Naive B cell (primary cell): Measurements from ENCODE around the gene SFTA2. TPM values are rescaled to one million over a fixed set of nuclear protein-coding genes. Genes with fewer than 3 reads are reported as not detected.

Source experiments
- ATAC-seq, 2 donors: fragments of 150-1000 bp; cut with Tn5 transposase; 2 replicates each; pipeline ENCODE4 v1.10.0; 2021; ENCODE audit warnings: low read depth in 2 of 2, mild to moderate bottlenecking in 2 of 2, moderate library complexity in 2 of 2
- DNase-seq: peaks from one replicate; pipeline ENCODE4 v3.0.0; 2022
- H3K27ac Mint-ChIP-seq, 6 donors: one replicate each; pipeline ENCODE4 v1.8.0; 2020 to 2022; ENCODE audit warnings: mild to moderate bottlenecking in 6 of 6, mixed read lengths in 6 of 6, moderate library complexity in 5 of 6, inconsistent platforms in 2 of 6
- H3K27me3 Mint-ChIP-seq, 3 donors: one replicate each; pipeline ENCODE4 v1.8.0; 2021 to 2022; ENCODE audit warnings: mixed read lengths in 3 of 3, mild to moderate bottlenecking in 1 of 3
- H3K36me3 Mint-ChIP-seq, 2 donors: one replicate each; pipeline ENCODE4 v1.8.0; 2020 to 2022; ENCODE audit warnings: mixed read lengths in 2 of 2, inconsistent platforms in 1 of 2, mild to moderate bottlenecking in 1 of 2
- H3K4me1 Mint-ChIP-seq, 3 donors: one replicate each; pipeline ENCODE4 v1.8.0; 2020 to 2022; ENCODE audit warnings: mixed read lengths in 3 of 3, inconsistent platforms in 1 of 3, mild to moderate bottlenecking in 1 of 3, moderate library complexity in 1 of 3
- H3K4me3 Mint-ChIP-seq, 8 donors: one replicate each; pipeline ENCODE4 v1.8.0; 2020 to 2022; ENCODE audit warnings: mild to moderate bottlenecking in 8 of 8, mixed read lengths in 8 of 8, moderate library complexity in 8 of 8, inconsistent platforms in 2 of 8
- H3K9me3 Mint-ChIP-seq, 7 donors: one replicate each; pipeline ENCODE4 v1.8.0; 2020 to 2022; ENCODE audit warnings: mixed read lengths in 7 of 7, mild to moderate bottlenecking in 5 of 7, inconsistent platforms in 2 of 7, moderate library complexity in 1 of 7
- polyA plus RNA-seq, 6 donors: library from polyadenylated mRNA; unstranded; fragments of 300-500 nt; fragmentation: Illumina TruSeq; gene quantifications; one replicate each; pipeline ENCODE4 v1.2.3, GENCODE V29; 2021; ENCODE audit warnings: low read depth in 6 of 6

Gene SFTA2
- polyA plus RNA-seq, 6 donors from 2014 or later: 0.38 TPM; not detected in 5

DNA sequence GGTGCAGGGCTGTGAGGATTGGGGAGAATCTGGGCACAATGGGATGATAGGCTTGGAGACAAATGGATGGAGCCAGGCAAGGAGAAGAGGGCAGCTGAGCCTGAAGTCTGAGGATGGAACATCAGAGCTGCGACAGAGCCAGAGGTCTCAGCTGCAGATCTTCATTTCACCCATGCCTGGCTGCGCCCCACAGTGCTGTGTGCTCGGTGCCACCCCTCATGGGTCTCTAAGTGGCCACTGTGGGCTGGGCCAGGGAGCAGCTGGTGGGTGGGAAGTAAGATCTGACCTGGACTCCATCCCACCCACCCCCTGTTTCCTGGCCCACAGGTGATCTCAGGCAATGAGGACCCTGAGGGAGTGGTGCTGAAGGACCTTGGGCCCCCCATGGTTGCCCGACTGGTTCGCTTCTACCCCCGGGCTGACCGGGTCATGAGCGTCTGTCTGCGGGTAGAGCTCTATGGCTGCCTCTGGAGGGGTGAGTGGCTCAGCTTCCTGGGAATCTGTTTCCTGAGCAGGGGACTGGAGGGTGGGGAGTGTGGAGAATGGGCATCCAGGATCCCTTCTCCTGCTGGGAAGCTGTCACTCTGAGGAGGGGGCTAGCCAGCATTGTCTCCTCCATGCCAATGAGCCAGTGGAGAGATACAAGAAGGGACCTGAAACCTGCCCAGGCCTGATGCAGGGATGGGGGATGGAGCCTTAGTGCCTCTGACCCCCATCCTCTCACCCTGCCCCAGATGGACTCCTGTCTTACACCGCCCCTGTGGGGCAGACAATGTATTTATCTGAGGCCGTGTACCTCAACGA, 41.1 kb downstream of the SFTA2 start:
- Mint-ChIP-seq H3K27ac (peak overlapping the region in 1 of 6 donors; percentile 74), H3K27me3 (no peaks in the 10 kb centered on the region), H3K4me3 (no peak overlapping the region), H3K9me3 (no peaks in the 10 kb centered on the region), H3K4me1 (peaks cover 23 to 35% (median 30%) of the 10 kb centered on the region in 3 donors), H3K36me3 (peaks cover 13 to 42% of the 10 kb centered on the region in 2 donors)
- DNase-seq: no peak
- ATAC-seq: no peak

DNA sequence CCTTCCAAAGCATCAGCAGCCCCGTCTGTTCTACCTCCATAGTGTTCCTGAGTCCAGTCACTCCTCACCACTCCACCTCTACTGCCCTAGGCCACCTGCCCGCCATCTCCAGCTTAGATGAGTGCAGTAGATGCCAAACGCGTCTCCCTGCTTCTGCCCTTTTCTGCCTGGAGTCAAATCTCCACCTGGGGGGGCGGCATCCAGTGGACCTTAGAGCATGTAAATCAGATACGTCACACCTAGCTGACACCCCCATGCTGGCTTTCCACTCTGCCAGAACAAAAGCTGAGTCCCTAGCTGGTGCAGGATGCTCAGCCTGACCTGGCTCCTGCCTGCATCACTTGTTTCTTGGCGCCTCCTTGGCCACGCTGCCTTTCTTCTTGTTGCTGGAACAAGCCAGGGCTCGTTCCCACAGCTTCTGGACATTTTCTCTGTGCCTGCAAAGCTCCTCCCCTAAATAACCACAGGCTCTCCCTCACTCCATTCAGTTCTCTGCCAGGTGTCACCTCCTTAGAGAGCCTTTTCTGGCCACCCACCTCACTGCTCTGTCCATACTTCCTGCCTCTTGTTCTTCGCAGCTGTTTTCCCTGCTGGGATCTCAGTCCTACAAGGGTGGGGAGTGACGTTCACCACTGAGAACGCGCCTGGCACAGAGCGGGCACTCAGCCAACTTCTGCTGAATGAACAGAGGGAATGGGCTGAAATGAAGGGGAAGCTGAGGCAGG, 41.9 kb downstream of the SFTA2 start:
- no peak for ATAC-seq
- peaks cover 13 to 34% of the 10 kb centered on the region in 2 donors for H3K36me3 Mint-ChIP-seq
- H3K27ac Mint-ChIP-seq: peak overlapping the region in 3 of 6 donors; percentile 22 to 74 (median 59)
- H3K27me3 Mint-ChIP-seq: no peaks in the 10 kb centered on the region
- DNase-seq: no peak
- no peak overlapping the region for H3K4me3 Mint-ChIP-seq
- peaks cover 31 to 39% (median 37%) of the 10 kb centered on the region in 3 donors for H3K4me1 Mint-ChIP-seq
- H3K9me3 Mint-ChIP-seq: no peaks in the 10 kb centered on the region

DNA sequence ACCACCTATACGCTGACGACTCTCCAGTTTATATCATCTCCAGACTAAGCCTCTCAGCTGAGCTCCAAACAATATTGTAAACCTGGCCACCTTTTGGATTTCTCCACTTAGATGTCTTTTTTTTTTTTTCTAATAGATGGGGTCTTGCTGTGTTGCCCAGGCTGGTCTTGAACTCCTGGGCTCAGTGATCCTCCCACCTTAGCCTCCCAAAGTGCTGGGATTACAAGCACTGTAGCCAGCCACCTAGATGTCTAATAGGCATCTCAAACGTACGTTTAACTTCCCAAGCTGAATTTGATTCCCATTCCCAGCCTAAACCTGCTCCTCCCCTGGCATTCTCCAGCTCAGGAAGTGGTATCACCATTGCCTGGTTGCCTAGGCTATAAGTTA, 42.5 kb downstream of the SFTA2 start:
- DNase-seq: no peak
- H3K4me3 Mint-ChIP-seq: no peak overlapping the region
- H3K27ac Mint-ChIP-seq: peak overlapping the region in 1 of 6 donors; percentile 22

DNA sequence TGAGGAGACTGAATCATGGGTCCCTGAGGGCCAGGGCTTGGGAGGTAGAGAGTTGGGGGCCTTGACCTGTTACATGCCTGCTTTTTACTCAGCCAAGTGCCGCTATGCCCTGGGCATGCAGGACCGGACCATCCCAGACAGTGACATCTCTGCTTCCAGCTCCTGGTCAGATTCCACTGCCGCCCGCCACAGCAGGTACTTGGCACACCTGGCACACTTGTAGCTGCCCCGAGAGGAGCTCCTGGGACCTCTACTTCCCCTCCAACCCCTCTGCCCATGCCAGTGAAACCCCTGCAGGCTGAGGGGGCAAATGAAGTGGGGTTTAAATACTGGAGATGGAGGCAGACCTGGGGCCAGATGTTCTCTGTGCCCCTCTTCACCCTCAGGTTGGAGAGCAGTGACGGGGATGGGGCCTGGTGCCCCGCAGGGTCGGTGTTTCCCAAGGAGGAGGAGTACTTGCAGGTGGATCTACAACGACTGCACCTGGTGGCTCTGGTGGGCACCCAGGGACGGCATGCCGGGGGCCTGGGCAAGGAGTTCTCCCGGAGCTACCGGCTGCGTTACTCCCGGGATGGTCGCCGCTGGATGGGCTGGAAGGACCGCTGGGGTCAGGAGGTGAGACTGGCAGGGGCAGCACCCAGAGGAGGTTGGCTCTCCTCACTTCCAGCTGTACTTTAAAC, 43.0 kb downstream of the SFTA2 start:
- H3K9me3 Mint-ChIP-seq: no peaks in the 10 kb centered on the region
- DNase-seq: no peak
- no peak overlapping the region for H3K27ac Mint-ChIP-seq
- no peak overlapping the region for H3K4me3 Mint-ChIP-seq
- H3K27me3 Mint-ChIP-seq: no peaks in the 10 kb centered on the region
- ATAC-seq: no peak
- peaks cover 9 to 25% of the 10 kb centered on the region in 2 donors for H3K36me3 Mint-ChIP-seq
- H3K4me1 Mint-ChIP-seq: peaks cover 35 to 42% (median 40%) of the 10 kb centered on the region in 3 donors

More for the DNA sequence above, 42.5 kb downstream of the SFTA2 start:
- H3K4me1 Mint-ChIP-seq: peaks cover 35 to 42% (median 40%) of the 10 kb centered on the region in 3 donors
- no peaks in the 10 kb centered on the region for H3K9me3 Mint-ChIP-seq
- no peak for ATAC-seq
- H3K27me3 Mint-ChIP-seq: no peaks in the 10 kb centered on the region
- H3K36me3 Mint-ChIP-seq: peaks cover 9 to 28% of the 10 kb centered on the region in 2 donors

DNA sequence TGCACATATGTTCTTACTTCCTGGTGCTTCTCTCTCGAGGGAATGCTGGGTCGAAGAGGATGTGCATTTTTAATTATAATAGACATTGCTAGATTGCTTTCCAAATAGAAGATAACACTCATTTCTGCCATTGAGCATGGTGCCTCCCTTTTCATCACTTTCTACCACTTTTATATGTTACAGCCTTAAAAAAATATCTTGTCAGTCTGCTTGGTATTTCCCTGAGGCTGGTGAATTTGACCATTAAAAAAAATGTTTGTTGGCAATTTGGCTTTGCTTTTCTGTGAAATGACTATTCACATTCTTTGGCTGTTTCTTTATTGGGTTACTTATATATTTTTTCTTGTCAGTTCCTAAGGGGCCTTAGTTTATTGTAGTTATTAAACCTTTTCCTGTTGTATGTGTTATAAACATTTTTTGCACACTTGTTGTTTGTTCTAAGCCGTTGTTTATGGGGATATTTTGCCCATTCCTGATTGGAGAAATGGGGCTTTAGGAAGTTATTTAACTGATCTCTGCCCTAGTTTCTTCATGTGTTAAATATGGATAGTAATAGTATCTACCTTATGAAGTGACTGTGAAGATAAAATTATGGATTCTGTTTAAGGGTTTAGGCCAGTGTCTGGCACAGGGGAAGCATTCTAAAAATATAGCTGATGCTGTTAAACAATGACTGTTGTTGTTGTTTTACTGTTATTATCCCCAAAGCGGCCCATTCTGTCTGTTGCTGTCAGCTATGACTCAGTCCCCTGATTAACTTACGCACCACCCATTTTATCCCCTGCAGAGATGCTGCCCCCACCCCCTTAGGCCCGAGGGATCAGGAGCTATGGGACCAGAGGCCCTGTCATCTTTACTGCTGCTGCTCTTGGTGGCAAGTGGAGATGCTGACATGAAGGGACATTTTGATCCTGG, 43.8 kb downstream of the SFTA2 start:
- H3K36me3 Mint-ChIP-seq: peaks cover 9 to 23% of the 10 kb centered on the region in 2 donors
- H3K4me1 Mint-ChIP-seq: peaks cover 43 to 49% (median 47%) of the 10 kb centered on the region in 3 donors
- no peaks in the 10 kb centered on the region for H3K27me3 Mint-ChIP-seq
- DNase-seq (no peak), ATAC-seq (no peak)
- peak overlapping the region in 2 of 8 donors; percentile 2 to 93 for H3K4me3 Mint-ChIP-seq
- no peaks in the 10 kb centered on the region for H3K9me3 Mint-ChIP-seq
- peak overlapping the region in 1 of 6 donors; percentile 47 for H3K27ac Mint-ChIP-seq

DNA sequence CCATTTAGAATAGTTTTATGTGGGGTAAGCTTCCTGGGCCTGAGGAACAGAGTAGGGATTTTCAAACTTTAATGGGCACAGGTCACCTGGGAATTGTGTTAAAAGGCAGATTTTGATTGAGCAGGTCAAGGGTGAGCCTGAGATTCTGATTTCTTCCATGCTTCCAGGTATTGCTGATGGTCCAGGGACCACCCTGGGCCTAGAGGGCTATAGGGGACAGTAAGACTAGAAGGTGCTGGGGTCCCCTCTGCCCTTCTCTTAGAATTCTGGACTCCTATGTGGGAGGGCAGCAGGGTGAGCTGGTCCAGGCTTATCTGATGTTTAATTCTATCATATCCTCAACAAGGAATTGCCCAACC, 45.1 kb downstream of the SFTA2 start:
- Mint-ChIP-seq H3K9me3 (no peaks in the 10 kb centered on the region), H3K27me3 (no peaks in the 10 kb centered on the region), H3K36me3 (peaks cover 4 to 13% of the 10 kb centered on the region in 2 donors), H3K27ac (peak overlapping the region in 2 of 6 donors; percentile 62 to 96), H3K4me1 (peaks cover 52 to 62% (median 56%) of the 10 kb centered on the region in 3 donors), H3K4me3 (peak overlapping the region in 4 of 8 donors; percentile 1 to 93 (median 17))
- no peak for ATAC-seq
- no peak for DNase-seq

DNA sequence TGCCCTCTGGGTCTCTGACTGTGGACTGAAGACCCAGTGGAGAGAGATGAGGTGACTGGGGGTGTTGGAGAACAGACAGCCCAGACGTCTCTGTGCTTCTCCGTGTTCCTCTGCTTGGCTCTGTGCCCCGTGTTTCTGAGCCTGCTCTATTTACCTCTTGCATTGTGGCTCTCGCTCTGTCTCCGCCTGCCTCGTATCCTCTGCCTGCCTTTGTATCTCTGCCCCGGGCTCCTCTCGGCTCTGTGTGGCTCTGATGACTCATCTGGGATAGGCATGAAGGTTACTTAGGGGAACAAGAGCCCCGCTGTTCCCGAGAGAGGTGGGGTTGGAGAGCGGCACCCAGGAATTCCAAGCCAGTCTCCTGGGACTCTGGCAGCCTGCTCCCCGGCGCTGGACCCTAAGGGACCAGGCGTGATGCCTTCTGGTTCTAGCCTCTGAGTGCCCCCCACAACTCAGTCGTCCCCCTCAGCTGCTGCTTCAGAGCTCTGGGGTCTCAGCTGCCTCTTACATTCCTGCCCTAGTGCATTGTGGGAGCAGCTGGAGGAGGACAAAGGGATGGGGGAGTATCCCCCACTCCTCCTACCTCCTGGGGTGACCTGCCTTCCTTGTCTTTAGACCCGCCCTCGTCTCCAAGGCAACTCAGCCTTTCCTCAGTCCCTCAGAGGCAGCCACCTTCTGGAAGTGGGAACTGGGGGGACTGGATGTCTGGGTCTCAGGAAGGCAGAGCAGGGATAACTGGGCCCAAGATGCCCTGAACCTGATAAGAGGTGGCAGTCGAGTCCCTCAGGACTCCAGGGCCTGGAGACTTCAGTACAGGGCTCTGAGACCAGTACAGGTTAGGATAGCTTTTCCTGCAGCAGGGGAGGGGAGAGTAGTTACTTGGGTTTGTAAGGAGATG, 45.7 kb downstream of the SFTA2 start:
- peaks cover 58 to 68% (median 62%) of the 10 kb centered on the region in 3 donors for H3K4me1 Mint-ChIP-seq
- no peak for DNase-seq

DNA sequence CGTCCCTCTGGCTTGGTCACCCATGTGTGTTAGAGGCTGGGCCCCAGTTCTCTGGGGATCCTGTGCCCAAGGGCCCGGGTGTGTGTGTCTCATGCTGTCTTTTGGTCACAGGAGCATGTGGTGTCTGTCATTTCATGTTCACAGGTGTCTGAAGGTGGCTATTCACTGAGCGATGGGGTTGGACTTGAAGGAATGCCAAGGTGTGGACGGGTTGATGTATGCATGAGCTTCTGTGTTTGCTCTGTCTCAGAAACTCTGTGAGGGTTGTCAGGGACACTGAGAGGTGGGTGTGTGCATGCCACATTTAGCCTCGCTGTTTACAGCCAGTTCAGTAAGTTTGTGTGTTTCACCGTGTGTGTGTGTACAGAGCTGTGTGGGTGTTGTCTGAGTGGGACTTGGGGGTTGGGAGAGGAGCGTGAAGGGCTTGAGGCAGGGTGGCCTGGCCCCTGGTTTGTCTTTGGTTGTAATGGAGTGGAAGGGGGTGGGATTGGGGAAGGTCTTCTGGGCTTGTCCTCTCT, 46.4 kb downstream of the SFTA2 start:
- Mint-ChIP-seq H3K27me3 (no peaks in the 10 kb centered on the region), H3K4me3 (peak overlapping the region; percentile 80 to 95 (median 92)), H3K27ac (peak overlapping the region in 5 of 6 donors; percentile 62 to 98 (median 91)), H3K4me1 (peaks cover 61 to 72% (median 69%) of the 10 kb centered on the region in 3 donors), H3K36me3 (peaks cover 4 to 12% of the 10 kb centered on the region in 2 donors), H3K9me3 (no peaks in the 10 kb centered on the region)
- ATAC-seq (no peak), DNase-seq (no peak)

More for the DNA sequence above, 45.7 kb downstream of the SFTA2 start:
- Mint-ChIP-seq H3K4me3 (peak overlapping the region; percentile 80 to 95 (median 92)), H3K36me3 (peaks cover 4 to 13% of the 10 kb centered on the region in 2 donors), H3K9me3 (no peaks in the 10 kb centered on the region), H3K27me3 (no peaks in the 10 kb centered on the region), H3K27ac (peak overlapping the region in 4 of 6 donors; percentile 62 to 98 (median 94))
- ATAC-seq: no peak

DNA sequence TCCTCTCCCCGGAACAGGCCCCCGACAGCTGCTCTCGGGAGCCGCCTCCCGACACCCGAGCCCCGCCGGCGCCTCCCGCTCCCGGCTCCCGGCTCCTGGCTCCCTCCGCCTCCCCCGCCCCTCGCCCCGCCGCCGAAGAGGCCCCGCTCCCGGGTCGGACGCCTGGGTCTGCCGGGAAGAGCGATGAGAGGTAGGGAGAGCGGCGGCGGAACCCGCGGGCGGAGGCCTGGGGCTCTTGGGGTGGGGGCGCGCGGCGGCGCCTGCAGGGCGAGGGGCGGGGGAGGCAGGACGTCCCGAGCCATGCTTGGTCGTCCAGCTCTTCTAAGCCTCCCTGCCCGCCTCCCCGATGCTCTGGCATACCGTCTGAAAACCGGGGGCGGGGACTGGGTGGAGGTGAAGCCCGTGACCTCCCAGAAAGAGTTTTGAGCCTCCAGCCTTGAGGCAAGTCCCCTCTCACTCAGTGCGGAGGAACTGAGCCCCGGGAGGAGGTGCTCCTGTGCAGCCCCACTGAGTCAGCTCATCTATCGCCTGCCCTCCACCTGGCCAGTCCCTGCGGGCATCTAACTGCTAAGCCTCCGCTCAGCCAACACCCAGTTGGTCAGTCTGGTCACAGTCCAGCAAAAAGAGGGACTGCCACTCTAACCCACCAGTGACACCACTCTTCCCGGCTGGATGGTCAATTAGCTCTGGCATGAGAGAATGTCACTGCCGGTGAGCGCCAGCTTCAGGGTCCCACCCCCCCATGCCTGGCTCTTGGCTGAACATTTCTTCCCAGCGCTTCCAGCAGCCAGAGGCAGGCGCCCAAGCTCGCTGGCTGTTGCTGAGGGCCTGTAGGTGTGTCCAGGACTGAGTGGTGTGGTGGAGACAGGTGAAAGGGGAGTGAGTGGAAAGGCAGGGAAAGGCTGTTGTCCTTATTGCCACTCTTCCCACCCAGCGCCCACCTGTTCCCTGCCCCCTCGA, 47.2 kb downstream of the SFTA2 start:
- Mint-ChIP-seq H3K4me3 (peak overlapping the region; percentile 80 to 95 (median 92)), H3K27ac (peak overlapping the region; percentile 83 to 98 (median 94)), H3K9me3 (no peaks in the 10 kb centered on the region), H3K27me3 (no peaks in the 10 kb centered on the region), H3K36me3 (peaks cover 4 to 5% of the 10 kb centered on the region in 2 donors), H3K4me1 (peaks cover 60 to 77% (median 74%) of the 10 kb centered on the region in 3 donors)
- ATAC-seq (peak; percentile 44 to 54), DNase-seq (peak; percentile 54)

DNA sequence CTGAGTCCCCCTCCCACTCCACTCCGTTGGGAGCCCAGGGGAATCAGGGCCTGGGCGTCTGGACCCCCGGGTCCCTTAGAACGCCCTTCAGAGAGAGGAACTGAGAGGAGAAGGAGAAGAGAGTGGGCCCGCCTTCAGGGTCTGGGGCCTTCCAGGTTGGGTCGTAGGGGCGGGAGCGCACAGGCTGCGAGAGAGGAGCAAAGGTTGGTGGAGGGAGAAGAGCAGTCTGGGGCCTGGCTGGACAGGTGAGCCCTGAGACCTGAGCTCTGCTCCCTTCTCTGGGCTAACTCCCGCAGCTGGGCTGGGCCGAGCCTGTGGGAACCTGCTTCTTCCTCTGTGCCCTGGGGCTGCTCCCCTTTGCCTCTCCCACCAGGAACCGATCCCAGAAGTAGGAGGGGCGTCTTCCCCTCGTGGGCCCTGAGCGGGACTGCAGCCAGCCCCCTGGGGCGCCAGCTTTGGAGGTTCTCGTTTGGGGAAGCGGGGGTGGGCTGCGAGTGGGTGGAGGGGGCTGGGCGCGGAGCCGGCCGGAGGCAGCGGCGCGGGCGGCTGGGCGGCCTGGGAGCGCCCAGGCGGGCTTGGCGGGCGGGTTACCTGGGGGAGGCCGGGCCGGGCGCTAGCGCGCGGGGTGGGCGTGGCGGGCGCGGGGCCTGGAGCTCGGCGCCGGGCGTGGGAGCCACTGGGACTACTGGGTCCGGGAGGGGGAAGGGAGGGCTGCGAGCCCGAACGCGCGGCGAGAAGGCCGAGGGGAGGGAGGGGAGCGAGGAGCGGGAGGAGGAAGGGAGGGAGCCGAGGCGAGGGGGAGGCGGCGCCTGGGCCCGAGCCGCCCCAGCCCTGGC, 48.1 kb downstream of the SFTA2 start, which contains the start of gene DDR1:
Gene DDR1, plus strand, starts transcription at position 835 of the 836 bp plus-strand sequence. CDS start 4,211 bp downstream, outside the sequence.
- Mint-ChIP-seq H3K36me3 (peaks cover 0 to 4% of the 10 kb centered on the region in 2 donors), H3K4me1 (peaks cover 65 to 82% (median 77%) of the 10 kb centered on the region in 3 donors), H3K27me3 (no peaks in the 10 kb centered on the region), H3K4me3 (peak within 1 kb of the TSS; percentile 80 to 95 (median 92)), H3K27ac (peak within 1 kb of the TSS; percentile 88 to 98 (median 96)), H3K9me3 (no peaks in the 10 kb centered on the region)
- DNase-seq (peak; percentile 36), ATAC-seq (peak; percentile 39 to 43)
